HPDE6-E6E7 (cell line): ENCODE results near the gene TMEM219.
"Not testable (repeated sequence)": the region's sequence is repeated elsewhere in the genome, so short reads cannot be mapped to it uniquely, and the experiment has no call there.

Experiments used
- DNase-seq: peaks from one replicate; pipeline ENCODE4 v3.0.0; 2011; ENCODE audit warnings: missing footprints; ENCODE audit errors: extremely low spot score

TMEM219 gene

GRCh38 chr16:30011714-30012504 is 50.0 kb downstream of the TMEM219 start:
- DNase-seq, result no peak

- not testable (repeated sequence) for DNase-seq
Observed at GRCh38 chr16:30012598-30012997, 50.7 kb downstream of the TMEM219 start.

GRCh38 chr16:30015450-30015849 is 53.6 kb downstream of the TMEM219 start:
- DNase-seq, result not testable (repeated sequence)

GRCh38 chr16:30016555-30017276 is 54.8 kb downstream of the TMEM219 start:
- no peak for DNase-seq

- no peak for DNase-seq
Observed at GRCh38 chr16:30017277-30017656, 55.4 kb downstream of the TMEM219 start.

GRCh38 chr16:30017937-30018336 is 56.1 kb downstream of the TMEM219 start:
- not testable (repeated sequence) for DNase-seq

- no peak for DNase-seq
Observed at GRCh38 chr16:30018731-30019158, 56.9 kb downstream of the TMEM219 start.
